HG03521 (cell line): ENCODE data around the gene TSSK3.

Source experiments
- ATAC-seq: cut with Tn5 transposase; IDR thresholded peaks from one replicate; pipeline ENCODE4 v1.9.1; 2021; ENCODE audit warnings: mild to moderate bottlenecking, moderate library complexity; ENCODE audit not compliant: unreplicated experiment

TSSK3 gene

DNA sequence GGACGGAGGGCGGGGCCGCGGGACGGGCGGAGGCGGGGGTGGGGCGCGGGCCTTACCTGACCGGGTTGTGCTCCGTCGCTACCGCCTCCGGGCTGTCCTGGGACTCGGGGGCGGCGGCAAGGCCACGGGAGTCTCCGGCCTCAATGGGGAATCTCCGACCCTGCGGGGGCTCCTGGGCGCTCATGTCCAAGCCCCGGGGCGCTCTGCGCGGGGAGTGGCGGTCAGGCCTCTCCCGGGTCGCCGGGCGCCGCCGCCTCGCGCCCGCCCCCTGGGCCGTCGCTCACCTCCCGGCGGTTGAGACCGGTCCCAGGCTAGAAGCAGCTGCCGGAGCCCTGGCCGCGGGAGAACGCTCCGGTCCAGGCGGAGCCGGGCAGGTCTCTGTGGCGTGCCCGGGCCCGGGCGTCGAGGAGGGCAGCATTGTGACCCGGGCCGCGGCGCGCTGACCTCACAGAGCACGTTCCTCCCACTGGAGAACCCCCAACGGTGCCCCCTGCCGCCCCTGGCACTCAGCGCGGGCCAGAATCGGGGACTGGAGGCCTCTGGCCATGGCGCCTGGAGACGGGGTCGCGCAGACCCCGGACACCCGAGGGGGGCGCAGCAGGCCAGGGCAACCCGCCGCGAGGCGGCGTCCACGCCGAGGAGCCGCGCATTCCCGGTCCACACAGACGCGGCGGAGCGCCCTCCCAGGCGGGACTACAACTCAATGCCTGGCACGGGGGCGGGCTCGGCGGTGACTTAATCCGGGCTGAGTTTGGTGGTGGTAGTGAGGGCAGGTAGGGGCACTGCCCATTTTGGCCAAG lies 465 bp upstream of the TSSK3 start:
- ATAC-seq, result no peak

- ATAC-seq, result no peak
These were observed 1.4 kb downstream of the TSSK3 start for GRCh38 chr1:32363713-32364112.

DNA sequence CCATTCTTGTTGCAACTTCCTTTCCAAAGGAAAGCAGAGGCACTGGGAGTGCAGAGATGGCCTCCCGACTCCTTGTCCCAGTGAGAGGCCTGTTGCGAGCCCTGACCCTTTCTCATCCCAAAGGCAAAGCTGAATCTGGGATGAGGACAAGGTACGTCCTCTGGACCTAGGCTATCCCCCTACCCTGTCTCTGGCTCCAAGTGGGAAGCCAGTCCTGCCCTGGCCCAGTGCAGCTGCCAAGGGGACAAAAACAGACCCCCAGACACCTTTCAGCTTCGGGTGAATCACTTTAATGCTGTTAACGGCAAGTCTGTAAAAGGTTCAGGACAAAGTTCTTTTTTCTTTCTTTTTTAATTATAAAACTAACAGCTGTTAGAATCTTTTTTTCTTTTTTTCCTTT lies 2.5 kb downstream of the TSSK3 start:
- ATAC-seq, result no peak

DNA sequence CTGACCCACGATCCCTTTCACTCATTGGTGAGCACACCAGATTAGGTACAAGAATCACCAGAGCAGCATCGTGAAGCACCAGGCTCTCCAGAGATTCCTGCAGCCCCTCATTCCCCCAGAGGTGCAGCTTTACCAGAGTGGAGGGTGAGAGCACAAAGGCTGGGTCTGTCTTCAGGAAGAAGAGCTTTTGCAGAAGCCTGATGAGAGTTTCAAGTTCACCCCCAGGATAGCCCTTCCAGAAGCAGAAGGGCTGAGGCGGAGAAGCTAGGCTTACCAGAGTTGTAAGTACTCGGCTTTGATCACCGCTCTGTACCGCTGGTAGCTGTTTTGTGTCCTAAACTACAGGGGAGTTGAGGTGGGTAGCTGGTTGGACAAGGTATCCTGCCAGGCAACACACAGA lies 3.1 kb downstream of the TSSK3 start:
- no peak for ATAC-seq

- ATAC-seq, result no peak
These were observed 5.7 kb downstream of the TSSK3 start for GRCh38 chr1:32367912-32368635.

DNA sequence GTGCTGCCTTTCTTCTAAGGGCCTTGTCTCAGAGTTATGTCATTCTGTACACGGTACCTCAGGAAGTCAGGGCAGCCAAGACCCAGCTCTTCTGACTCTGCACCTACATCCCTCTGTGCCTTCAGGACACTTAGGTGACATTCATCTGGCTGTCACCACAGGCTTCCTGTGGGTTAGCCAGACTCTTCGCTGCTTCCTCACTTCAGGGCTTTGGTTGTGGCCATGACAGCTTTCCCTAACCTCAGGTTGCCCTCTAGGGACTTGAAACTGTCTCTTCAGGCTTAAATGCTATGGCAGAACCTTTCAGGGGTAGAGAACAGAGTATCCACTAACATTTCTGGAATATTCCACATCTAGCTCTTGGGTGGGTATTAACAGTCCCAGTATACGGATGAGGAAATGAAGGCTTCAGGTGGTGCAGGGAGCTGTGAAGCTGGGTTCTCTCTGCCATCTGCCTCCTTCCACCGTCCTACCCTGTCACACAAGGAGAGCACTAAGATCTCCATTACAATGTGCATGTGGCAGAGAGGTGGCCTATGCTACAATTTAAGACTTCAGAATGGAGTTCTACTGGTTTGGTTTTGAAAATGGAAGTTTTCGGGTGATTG lies 9.9 kb downstream of the TSSK3 start:
- ATAC-seq, result no peak

- ATAC-seq, result no peak
These were observed 11.8 kb downstream of the TSSK3 start for GRCh38 chr1:32373996-32374592.

DNA sequence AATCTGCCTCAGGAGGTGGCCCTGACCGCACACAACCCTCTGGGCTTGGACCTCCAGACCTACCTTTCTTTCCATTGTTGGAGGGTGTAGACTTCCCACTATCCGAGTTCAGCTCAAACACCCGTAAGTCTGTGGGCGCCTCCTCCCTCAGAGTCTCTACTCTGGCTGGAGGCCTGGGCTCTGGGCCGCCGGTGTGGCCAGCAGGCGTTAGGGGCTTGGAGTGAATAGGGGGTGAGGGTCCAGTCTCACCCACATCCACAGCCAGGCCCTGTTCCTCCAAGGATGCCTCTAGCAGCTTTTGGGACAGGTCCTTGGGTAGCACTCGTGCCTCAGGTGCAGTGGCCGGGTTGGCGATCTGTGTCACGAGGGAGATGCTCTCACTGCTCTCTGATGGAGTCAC lies 13.9 kb downstream of the TSSK3 start:
- ATAC-seq, result no peak

DNA sequence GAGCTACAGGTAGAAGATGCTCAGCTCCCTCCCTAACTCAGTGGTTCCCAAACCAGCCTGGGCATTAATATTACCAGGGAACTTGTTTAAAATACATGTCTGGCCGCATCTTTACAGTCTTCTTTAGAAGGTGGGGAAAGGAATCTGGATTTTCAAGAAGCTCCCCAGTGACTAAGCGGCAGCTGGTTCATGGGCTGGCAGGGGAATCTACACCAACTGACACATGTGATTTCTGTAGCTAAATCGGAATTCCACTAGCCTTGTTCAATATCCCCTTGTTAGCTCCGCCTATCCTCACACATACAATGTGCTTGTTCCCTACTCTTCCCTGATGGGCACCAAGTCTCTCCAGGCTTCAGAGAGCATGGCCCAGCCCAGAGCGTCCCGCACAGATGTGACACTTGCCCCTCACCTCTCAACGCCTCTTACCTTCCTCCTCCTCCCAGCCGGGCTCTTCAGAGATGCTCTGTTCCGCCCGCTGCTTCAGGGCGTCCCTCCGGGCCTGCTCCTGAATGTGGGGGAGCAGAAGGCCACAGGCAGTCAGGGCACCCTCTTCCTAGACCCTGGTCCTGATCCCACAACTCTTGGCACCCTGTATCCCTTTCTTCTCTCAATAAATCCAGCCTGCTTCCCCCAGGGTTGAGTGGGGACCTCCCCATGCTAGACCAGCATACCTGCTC lies 15.3 kb downstream of the TSSK3 start:
- ATAC-seq, result no peak

DNA sequence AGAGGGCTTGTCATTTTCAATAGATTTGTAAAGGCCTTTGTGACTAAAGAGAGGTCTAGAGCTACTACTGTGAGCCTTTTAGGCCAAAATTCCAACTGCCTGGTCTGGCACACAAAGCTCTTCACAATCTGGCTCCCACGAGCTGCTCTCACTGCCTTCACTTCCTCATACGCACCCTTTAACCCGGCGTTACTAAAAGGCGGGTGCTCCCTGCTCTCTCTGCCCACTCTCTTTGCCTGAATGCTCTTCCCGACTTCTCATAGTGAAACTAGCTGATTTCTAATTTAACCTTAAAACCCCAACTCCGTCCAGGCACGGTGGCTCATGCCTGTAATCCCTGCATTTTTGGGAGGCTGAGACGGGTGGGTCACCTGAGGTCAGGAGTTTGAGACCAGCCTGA lies 17.7 kb downstream of the TSSK3 start:
- no peak for ATAC-seq

- no peak for ATAC-seq
These were observed 24.5 kb downstream of the TSSK3 start for GRCh38 chr1:32386676-32387392.

- no peak for ATAC-seq
These were observed 26.3 kb downstream of the TSSK3 start for GRCh38 chr1:32388641-32389040.

GRCh38 chr1:32390904-32391870 lies 28.8 kb downstream of the TSSK3 start:
- ATAC-seq, result no peak

GRCh38 chr1:32392325-32392724 lies 30.0 kb downstream of the TSSK3 start:
- ATAC-seq, result no peak

DNA sequence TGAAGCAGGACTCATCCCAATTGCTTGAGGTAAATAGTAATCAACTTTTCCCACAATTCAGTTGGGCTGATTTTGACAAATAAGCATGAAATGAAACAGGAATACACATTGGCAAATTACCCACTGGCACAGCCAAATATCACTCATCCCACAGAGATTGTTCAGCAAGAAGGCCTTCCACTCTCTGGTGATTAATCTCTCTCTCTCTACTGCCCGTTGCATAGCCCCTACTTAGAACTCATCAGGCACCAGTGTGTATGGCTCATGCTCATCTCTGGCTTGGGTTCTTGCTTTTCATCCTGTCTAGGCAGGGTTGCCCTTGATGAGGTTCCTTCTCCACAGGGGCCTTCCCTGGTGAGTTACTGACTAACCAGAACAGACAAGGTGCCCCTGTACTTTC lies 30.8 kb downstream of the TSSK3 start:
- no peak for ATAC-seq

- no peak for ATAC-seq
These were observed 31.4 kb downstream of the TSSK3 start for GRCh38 chr1:32393832-32394140.

GRCh38 chr1:32394141-32394889 lies 32.0 kb downstream of the TSSK3 start, which contains the start of gene BSDC1:
Gene BSDC1, minus strand, starts transcription at chr1:32394441. Its CDS starts 27 bp downstream, at chr1:32394414.
- ATAC-seq, result peak; percentile 97

- ATAC-seq, result no peak
These were observed 32.6 kb downstream of the TSSK3 start for GRCh38 chr1:32394890-32395432.
